Measurements from ENCODE around the gene MSI1.
"Not testable (repeated sequence)": the region's sequence is repeated elsewhere in the genome, so short reads cannot be mapped to it uniquely, and the experiment has no call there.

The MSI1 gene

GRCh38 chr12:120356567-120357030 is 12.4 kb downstream of the MSI1 start:
- peak; percentile 96 for DNase-seq (ENCODE audit: low spot score)

- no peak for DNase-seq (ENCODE audit: low spot score)
Measured at GRCh38 chr12:120353556-120354317, 15.2 kb downstream of the MSI1 start.

DNA sequence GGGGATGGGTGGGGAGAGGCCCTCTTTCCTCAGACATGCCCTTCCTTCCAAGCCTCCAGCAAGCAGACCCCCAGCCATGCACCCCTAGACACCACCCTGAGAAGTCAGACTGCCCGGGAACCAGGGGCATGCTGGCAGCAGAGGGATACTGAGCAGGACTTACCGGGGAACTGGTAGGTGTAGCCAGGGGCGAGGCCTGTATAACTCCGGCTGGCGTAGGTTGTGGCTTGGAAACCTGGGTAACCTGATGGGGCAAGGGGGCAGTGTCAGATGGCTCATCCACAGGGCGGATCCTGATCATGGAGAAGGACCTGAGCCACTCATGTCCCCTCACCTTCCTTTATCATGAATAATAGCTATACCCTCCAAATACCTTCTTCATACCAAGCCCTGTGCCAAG is 15.8 kb downstream of the MSI1 start:
- no peak for DNase-seq (ENCODE audit: low spot score)

- DNase-seq (ENCODE audit: low spot score) = no peak
Measured at GRCh38 chr12:120352117-120352516, 16.8 kb downstream of the MSI1 start.

GRCh38 chr12:120350576-120351350 is 18.2 kb downstream of the MSI1 start:
- DNase-seq (ENCODE audit: low spot score) = no peak

DNA sequence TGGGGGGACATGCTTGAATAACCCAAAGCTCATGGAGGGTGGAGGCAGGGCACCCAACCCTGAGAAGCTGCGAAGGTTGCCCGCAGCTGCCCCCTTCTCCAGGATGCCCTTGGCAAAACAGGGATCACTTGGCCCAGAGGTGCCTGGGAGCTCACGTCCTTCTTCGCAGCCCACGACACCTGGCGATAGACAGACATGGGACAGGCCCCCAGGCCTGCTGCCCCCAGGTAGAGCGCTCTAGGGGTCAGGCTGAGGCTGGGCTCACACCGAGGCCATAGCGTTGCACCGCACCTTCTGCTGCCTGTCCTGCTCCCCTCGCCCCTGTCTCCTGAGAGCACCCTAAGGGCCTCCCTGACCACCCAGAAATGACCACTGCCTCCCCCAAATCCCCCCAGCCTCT is 21.2 kb downstream of the MSI1 start:
- no peak for DNase-seq (ENCODE audit: low spot score)

GRCh38 chr12:120346681-120347080 is 22.3 kb downstream of the MSI1 start:
- DNase-seq (ENCODE audit: low spot score) = no peak

DNA sequence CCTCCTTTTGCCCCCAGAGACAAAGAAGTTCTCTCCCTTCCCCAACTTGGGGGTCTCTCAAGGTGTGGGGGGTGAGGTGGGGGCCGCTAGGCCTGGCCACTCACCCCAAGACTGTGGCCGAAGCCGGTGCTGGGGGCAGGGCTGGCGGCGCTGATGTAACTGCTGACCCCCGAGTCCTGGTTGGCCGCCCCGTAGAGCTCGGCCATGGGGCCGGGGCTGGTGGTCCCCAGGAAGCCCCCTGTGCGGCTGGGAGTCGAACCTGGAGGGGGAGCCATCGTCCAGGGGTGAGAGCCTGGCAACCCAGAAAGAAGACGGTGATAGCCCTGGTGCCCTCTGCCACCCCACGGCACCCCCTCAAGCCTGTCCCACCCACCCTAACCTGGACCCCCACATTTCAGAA is 22.9 kb downstream of the MSI1 start:
- DNase-seq (ENCODE audit: low spot score) = no peak

DNA sequence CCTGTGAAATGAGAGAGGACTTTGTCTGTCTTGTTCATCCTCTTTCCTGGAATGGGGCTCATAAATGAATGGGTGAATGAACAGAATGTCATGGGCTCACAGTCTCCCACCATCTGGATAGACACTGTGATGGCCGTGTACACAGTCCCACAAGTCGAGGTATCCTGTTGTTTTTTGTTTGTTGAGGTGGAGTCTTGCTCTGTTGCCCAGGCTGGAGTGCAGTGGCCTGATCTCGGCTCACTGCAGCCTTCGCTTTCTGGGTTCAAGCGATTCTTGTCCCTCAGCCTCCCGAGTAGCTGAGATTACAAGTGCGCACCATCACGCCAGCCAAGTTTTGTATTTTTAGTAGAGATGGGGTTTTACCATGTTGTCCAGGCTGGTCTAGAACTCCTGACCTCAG is 25.3 kb downstream of the MSI1 start:
- DNase-seq (ENCODE audit: low spot score) = no peak

DNA sequence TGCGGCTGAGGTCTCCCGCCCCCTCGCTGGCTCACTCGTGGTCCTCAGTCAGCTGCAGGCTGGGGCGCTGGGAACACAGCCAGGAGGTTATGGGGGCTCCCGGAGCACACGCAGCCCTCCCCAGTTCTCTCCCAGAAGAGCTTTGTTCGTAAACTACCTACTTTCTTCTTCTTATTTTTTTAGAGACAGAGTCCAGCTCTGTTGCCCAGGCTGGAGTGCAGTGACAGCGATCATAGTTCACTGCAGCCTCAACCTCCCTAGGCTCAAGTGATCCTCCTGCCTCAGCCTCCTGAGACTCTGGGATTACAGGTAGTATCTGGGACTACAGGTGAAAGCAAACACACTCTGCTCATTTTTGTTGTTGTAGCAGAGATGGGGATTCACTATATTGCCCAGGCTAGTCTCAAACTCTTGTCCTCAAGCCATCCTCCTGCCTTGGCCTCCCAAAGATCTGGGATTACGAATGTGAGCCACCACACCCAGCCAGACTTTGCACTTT is 25.9 kb downstream of the MSI1 start:
- DNase-seq (ENCODE audit: low spot score) = no peak

DNA sequence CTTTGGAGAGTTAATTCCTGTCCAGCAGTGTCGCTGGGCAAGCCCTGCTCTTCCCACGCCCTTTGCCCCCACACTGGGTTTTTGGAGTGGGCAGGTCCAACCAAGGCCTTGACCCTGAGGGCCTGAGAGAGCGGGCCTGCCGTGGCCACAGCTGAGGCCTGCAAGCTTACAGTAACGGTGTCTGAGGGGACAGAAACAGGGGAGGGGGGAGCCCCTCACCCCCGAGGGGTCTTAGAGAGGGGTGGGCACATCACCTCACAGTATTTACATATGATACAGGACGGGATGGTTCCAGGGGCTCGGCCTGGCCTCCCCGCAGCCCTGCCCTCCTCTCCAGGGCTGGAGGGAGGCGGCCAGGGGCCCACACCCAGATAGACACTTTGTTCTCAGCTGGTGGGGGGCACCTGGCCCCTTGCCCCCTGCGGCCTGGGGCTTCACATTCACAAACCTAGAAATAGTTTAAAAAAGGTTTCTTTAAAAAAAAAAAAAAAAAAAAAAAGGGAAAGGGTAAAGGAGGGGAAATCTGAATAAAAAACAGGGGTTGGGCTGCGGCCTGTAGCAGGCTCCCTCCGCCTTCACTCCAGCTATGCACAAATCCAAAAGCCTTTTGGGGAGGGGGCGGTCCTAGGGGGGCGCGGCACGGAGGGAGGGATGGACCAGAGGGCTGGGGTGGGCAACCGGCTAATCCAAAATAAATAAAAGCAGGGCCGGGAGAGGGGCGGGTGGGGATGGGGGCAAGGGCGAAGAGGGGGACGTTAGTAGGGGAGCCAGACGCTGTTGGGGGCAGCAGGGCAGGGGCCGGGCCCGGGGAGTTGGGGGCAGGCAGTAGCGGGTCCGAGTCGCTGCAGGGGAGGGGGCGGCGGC is 26.6 kb downstream of the MSI1 start:
- no peak for DNase-seq (ENCODE audit: low spot score)

- DNase-seq (ENCODE audit: low spot score) = no peak
Measured at GRCh38 chr12:120339256-120339655, 29.7 kb downstream of the MSI1 start.

DNA sequence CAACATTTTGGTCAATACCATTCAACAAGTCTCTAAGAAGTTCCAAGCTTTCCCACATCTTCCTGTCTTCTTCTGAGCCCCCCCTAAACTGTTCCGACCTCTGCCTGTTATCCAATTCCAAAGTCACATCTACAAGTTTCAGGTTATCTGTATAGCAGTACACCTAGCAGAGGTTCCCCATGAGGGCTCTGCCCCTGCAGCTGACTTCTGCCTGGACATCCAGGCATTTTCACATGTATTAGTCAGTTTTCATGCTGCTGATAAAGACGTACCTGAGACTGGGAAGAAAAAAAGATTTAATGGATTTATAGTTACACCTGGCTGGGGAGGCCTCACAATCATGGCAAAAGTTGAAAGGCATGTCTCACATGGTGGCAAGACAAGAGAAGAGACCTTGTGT is 31.2 kb downstream of the MSI1 start:
- DNase-seq (ENCODE audit: low spot score) = no peak

- not testable (repeated sequence) for DNase-seq (ENCODE audit: low spot score)
Measured at GRCh38 chr12:120336392-120336791, 32.6 kb downstream of the MSI1 start.

DNA sequence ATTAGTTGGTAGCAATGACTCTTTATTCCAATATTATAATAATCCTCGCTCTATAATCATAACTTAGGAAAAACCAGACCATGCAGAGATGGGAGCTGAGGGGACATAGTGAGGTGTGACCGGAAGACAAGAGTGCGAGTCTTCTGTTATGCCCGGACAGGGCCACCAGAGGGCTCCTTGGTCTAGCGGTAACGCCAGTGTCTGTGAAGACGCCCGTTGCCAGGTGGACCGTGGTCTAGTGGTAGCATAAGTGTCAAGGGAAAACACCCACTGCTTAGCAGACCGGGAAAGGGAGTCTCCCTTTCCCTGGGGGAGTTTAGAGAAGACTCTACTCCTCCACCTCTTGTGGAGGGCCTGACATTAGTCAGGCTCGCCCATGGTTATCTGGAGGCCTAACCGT is 33.5 kb downstream of the MSI1 start:
- not testable (repeated sequence) for DNase-seq (ENCODE audit: low spot score)

DNA sequence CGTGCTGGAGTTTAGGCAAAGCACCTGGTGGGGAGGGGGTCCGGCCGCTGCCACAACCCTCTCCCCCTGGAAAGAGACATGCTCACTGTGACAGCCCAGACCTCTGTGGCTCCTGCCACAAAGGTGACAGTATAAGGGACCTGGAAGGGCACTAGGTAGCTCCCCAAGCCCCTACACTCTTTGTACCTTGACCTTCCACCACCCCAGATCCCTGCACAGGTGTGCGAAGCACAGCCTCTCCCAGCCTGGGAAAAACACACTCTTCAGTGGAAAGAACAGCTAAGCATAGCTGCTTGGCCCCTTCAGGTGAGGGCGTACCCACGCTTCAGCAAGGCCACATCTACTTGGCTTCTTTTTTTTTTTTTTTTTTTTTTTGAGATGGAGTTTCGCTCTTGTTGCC is 36.4 kb downstream of the MSI1 start:
- no peak for DNase-seq (ENCODE audit: low spot score)

DNA sequence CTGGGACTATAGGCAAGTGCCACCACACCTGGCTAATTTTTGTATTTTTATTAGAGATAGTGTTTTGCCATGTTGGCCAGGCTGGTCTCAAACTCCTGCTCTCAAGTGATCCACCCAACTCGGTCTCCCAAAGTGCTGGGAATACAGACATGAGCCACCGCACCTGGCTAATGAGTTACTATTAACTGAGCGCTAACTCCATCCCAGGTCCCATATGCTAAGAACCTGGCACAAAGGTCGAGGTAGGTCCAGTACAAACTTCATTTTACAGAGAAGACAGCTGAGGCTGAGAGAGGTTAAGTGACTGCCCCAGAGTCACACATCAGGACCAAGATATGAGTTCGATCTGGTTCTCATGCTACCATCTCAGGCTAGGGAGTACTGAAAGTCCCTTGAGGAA is 36.9 kb downstream of the MSI1 start:
- no peak for DNase-seq (ENCODE audit: low spot score)

- no peak for DNase-seq (ENCODE audit: low spot score)
Measured at GRCh38 chr12:120331390-120331789, 37.6 kb downstream of the MSI1 start.

GRCh38 chr12:120328228-120328627 is 40.7 kb downstream of the MSI1 start:
- DNase-seq (ENCODE audit: low spot score) = no peak

DNA sequence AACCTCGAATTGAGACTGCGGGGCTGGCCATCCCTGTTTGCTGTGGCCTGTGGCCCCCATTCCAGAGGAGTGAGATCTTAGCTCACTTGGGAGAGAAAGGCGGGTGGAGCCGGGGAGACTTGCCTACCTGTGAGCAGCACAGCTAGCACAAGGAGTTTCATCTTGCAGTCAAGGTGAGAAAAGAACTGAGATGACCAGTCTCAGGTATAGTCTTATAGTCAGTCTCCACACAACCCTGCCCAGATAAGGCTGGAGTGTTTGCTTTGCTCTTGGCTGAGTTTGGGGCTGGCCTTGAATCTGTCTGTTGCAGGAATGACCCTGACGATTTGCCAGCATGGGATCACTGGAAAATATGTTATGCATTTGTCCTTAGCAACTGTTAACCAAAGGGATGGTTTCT is 41.4 kb downstream of the MSI1 start, which contains the start of gene PLA2G1B:
Gene PLA2G1B (minus strand): TSS at position 187 of the 400 bp plus-strand sequence. CDS start 26 bp downstream, at position 161.
- no peak for DNase-seq (ENCODE audit: low spot score)

DNA sequence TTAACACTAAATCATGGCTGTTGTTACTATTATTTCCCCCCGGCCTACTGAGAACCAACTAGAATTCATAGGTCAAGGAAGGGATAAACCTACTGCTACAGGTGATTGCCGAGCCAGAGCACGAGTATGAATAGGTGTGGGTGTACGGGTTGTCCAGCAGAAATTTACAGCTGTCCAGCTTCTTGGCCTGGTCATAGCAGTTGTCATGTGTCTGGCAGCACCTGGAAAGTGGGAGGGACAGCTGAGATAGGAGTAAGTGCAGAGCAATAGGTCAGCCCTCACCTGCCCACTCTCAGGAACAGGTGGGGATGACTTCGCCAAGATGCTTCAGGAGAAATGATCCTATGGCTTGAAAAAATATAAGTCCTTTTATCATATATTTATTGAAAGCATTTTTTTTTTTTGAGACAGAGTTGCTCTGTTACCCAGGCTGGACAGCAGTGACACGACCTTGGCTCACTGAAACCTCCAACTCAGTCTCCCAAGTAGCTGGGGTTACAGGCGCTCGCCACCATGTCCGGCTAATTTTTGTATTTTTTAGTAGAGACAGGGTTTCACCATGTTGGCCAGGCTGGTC is 44.0 kb downstream of the MSI1 start:
- no peak for DNase-seq (ENCODE audit: low spot score)

DNA sequence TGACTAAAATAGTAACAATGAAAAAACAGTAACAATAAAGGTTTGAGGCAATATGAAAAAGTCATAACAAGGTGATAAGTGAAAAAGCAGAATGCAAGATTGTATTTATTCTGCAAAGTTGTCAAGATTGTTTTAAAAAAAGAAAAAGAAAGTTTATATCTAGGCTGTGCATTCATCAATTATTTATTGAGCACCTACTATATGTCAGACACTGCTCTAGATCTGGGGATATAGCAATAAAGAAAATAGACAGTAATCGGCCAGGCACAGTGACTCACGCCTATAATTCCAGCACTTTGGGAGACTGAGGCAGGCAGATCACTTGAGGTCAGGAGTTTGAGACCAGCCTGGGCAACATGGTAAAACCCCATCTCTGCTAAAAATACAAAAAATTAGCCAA is 45.2 kb downstream of the MSI1 start:
- no peak for DNase-seq (ENCODE audit: low spot score)
